Upper lobe of left lung (tissue), 4 donors: ENCODE results near the gene TMEM140.

ENCODE experiments used
- CTCF ChIP-seq, 6 experiments: fragments of 450-650 bp in 4 of 6; fragments of 200-600 bp in 2 of 6; sonication (generic) in 2 of 6; IDR thresholded peaks; one replicate each; pipeline ENCODE4 v1.5.1; 2016 to 2019; ENCODE audit warnings: antibody characterized with exemption in 6 of 6
- EP300 ChIP-seq, 4 donors: sonication (generic); formaldehyde crosslinking; IDR thresholded peaks; one replicate each; pipeline ENCODE4 v1.5.1; 2017; ENCODE audit warnings: antibody characterized with exemption in 4 of 4, control low read depth in 2 of 4
- POLR2A ChIP-seq, 4 donors: fragments of 450-650 bp; IDR thresholded peaks; one replicate each; pipeline ENCODE4 v1.5.1; 2016 to 2017; ENCODE audit warnings: antibody characterized with exemption in 4 of 4, mild to moderate bottlenecking in 2 of 4
- POLR2AphosphoS5 ChIP-seq, 2 donors: sonication (generic); formaldehyde crosslinking; IDR thresholded peaks; one replicate each; pipeline ENCODE4 v1.5.1; 2017; ENCODE audit warnings: antibody characterized with exemption in 2 of 2

- no peak for TF ChIP-seq CTCF (IDR thresholded peaks at IDR 0.05)
- TF ChIP-seq EP300 (IDR thresholded peaks at IDR 0.05), result no peak
- no peak for TF ChIP-seq POLR2A (IDR thresholded peaks at IDR 0.05)
- TF ChIP-seq POLR2AphosphoS5 (IDR thresholded peaks at IDR 0.05), result no peak
Measured at GRCh38 chr7:135206941-135207391, 59.1 kb downstream of the TMEM140 start.
